Suprapubic skin (tissue), 4 donors: ENCODE results near the gene TARM1. TPM values are rescaled to one million over a fixed set of nuclear protein-coding genes. Genes with fewer than 3 reads are reported as not detected.
"Not testable (repeated sequence)": the region's sequence is repeated elsewhere in the genome, so short reads cannot be mapped to it uniquely, and the experiment has no call there.

Experiments used
- DNase-seq, 2 donors: peaks; one replicate each; pipeline ENCODE4 v3.0.0-alpha.2; 2019; ENCODE audit warnings: low spot score in 2 of 2
- H3K27ac ChIP-seq: fragments of 200-600 bp; sonication (generic); one replicate; pipeline ENCODE4 v1.5.1; 2019
- H3K27me3 ChIP-seq: fragments of 200-600 bp; sonication (generic); one replicate; pipeline ENCODE4 v1.5.1; 2019
- H3K36me3 ChIP-seq: fragments of 200-600 bp; sonication (generic); one replicate; pipeline ENCODE4 v1.5.1; 2019
- H3K4me1 ChIP-seq: fragments of 200-600 bp; sonication (generic); one replicate; pipeline ENCODE4 v1.5.1; 2019
- H3K4me3 ChIP-seq: fragments of 200-600 bp; sonication (generic); one replicate; pipeline ENCODE4 v1.5.1; 2019; ENCODE audit warnings: mild to moderate bottlenecking
- H3K9me3 ChIP-seq: fragments of 200-600 bp; sonication (generic); one replicate; pipeline ENCODE4 v1.5.1; 2019
- EP300 ChIP-seq: sonication (generic); formaldehyde crosslinking; IDR thresholded peaks from one replicate; pipeline ENCODE4 v1.6.1; 2017; ENCODE audit warnings: antibody characterized with exemption
- POLR2A ChIP-seq, 2 donors: fragments of 450-650 bp; IDR thresholded peaks; one replicate each; pipeline ENCODE4 v1.6.1; 2017; ENCODE audit warnings: antibody characterized with exemption in 2 of 2, mild to moderate bottlenecking in 2 of 2, moderate library complexity in 2 of 2
- POLR2AphosphoS5 ChIP-seq, 3 donors: sonication (generic); formaldehyde crosslinking; IDR thresholded peaks; one replicate each; pipeline ENCODE4 v1.6.1; 2017; ENCODE audit warnings: antibody characterized with exemption in 3 of 3
- WGBS: methylation state at CpG from one replicate; pipeline ENCODE4 v1.1.5; 2018; 5-methylcytosine and 5-hydroxymethylcytosine counted together
- total RNA-seq, 4 donors: library from RNA; depleted of rRNA; stranded (reverse); fragments of >200 nt; gene quantifications; one replicate each; pipeline ENCODE4 v1.1.0, GENCODE V29; 2016
- TF ChIP-seq, protein P1 (sequence below), 2 donors: fragments of 200-600 bp in 1 of 2; fragments of 450-650 bp in 1 of 2; sonication (generic) in 1 of 2; IDR thresholded peaks; one replicate each; pipeline ENCODE4 v1.5.1; 2016 to 2019; ENCODE audit warnings: antibody characterized with exemption in 2 of 2, mild to moderate bottlenecking in 1 of 2, moderate library complexity in 1 of 2

TARM1 gene
- total RNA-seq, 4 donors from 2014 or later: not detected

DNA sequence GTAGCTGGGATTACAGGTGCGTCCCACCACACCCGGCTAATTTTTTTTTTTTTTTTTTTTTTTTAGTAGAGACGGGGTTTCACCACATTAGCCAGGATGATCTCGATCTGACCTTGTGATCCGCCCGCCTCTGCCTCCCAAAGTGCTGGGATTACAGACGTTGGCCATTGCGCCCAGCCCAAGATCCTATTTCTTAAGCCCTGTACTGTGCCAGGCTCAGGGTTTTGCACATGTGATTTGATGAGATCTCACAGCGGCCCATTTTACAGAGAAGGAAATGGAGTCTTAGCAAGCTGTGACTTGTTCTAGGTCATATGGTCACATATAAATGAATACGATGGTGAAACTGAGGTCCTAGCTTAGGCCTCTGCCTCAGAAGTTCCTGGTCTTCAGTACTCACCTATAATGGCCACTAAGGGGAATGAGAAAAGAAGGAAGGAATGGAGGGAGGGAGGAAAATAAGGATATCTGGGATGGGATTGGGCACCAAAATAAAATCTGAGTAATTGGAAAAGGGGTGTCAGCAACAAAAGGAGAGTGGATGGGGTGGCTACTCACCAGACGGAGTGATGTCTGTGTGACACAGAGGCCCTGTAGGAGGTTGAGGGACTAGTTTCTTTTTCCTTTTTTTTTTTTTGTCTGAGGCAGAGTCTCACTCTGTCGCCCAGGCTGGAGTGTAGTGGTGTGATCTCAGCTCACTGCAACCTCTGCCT is 18.2 kb upstream of the TARM1 start:
- no peak overlapping the region for H3K27ac ChIP-seq
- no peaks in the 10 kb centered on the region for H3K36me3 ChIP-seq
- no peaks in the 10 kb centered on the region for H3K27me3 ChIP-seq
- DNase-seq: no peak
- H3K9me3 ChIP-seq: no peaks in the 10 kb centered on the region
- TF ChIP-seq POLR2AphosphoS5 (IDR thresholded peaks at IDR 0.05) (no peak), EP300 (no peak), POLR2A (IDR thresholded peaks at IDR 0.05) (no peak)
- TF ChIP-seq, protein P1, sequence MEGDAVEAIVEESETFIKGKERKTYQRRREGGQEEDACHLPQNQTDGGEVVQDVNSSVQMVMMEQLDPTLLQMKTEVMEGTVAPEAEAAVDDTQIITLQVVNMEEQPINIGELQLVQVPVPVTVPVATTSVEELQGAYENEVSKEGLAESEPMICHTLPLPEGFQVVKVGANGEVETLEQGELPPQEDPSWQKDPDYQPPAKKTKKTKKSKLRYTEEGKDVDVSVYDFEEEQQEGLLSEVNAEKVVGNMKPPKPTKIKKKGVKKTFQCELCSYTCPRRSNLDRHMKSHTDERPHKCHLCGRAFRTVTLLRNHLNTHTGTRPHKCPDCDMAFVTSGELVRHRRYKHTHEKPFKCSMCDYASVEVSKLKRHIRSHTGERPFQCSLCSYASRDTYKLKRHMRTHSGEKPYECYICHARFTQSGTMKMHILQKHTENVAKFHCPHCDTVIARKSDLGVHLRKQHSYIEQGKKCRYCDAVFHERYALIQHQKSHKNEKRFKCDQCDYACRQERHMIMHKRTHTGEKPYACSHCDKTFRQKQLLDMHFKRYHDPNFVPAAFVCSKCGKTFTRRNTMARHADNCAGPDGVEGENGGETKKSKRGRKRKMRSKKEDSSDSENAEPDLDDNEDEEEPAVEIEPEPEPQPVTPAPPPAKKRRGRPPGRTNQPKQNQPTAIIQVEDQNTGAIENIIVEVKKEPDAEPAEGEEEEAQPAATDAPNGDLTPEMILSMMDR (IDR thresholded peaks at IDR 0.05): no peak
- peaks cover 33% of the 10 kb centered on the region for H3K4me1 ChIP-seq
- WGBS: 81% methylated on average over 12 of the region's 12 CpGs
- no peak overlapping the region for H3K4me3 ChIP-seq

DNA sequence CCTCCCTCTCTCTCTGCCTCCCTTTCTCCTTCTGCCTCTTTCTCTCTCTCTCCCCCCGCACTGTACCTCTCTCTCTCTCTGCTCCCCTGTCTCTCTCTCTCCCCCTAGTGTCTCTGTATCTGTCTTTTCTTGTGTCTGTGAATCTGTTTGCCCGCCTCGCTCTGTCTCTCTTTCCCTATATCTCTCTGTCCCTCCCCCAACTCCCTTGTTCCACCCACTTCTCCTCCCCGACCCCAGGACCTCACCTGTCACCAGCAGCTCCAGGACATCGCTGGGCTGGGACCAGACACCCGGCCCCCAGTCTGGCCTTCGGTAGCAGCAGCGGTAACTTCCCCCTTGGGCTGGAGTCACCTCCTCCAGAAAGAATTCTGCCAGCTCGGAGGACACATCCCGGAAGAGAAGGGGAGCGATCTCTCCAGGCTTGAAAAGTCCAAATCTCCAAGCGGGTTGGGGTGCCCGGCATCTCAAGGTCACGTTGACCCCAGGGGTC is 15.5 kb upstream of the TARM1 start:
- no peaks in the 10 kb centered on the region for H3K36me3 ChIP-seq
- H3K4me3 ChIP-seq: peak overlapping the region; percentile 53
- peaks cover 19% of the 10 kb centered on the region for H3K4me1 ChIP-seq
- TF ChIP-seq, protein P1 (IDR thresholded peaks at IDR 0.05): peak in 1 of 2 donors; percentile 17
- no peak for TF ChIP-seq POLR2A (IDR thresholded peaks at IDR 0.05)
- WGBS: 8% methylated on average over 13 of the region's 14 CpGs
- peak overlapping the region; percentile 42 for H3K27ac ChIP-seq
- no peak for DNase-seq
- no peaks in the 10 kb centered on the region for H3K9me3 ChIP-seq
- no peaks in the 10 kb centered on the region for H3K27me3 ChIP-seq

DNA sequence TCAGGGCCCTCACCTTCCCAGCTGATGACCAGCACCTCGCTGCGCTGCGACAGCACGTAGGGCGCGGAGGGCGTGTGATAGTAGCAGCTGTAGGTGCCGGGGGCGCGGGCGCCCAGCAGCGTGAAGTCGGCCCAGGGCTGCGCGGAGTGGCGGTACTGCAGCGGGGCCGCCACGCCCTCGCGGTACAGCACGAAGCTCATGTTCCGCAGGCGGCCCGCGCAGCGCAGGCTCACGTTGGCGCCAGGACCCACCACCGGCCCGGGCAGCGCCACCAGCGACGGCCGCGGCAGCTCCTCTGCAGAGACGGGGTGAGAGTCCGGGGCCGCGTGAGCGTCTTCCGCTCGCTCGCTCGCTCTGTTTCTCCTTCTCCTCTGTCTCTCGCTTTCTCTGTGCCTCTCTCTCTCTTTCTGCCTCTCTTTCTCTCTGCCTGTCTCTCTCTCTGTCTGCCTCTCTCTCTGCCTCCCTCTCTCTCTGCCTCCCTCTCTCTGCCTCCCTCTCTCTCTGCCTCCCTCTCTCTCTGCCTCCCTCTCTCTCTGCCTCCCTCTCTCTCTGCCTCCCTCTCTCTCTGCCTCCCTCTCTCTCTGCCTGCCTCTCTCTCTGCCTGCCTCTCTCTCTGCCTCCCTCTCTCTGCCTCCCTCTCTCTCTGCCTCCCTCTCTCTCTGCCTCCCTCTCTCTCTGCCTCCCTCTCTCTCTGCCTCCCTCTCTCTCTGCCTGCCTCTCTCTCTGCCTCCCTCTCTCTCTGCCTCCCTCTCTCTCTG is 14.9 kb upstream of the TARM1 start:
- H3K27ac ChIP-seq: peak overlapping the region; percentile 45
- H3K9me3 ChIP-seq, H3K27me3 ChIP-seq, H3K36me3 ChIP-seq, DNase-seq: not testable (repeated sequence)
- 0% methylated on average over 24 of the region's 46 CpGs for WGBS
- TF ChIP-seq POLR2A (IDR thresholded peaks at IDR 0.05): peak in 1 of 2 donors; percentile 14
- peaks cover 19% of the 10 kb centered on the region for H3K4me1 ChIP-seq
- peak overlapping the region; percentile 53 for H3K4me3 ChIP-seq

DNA sequence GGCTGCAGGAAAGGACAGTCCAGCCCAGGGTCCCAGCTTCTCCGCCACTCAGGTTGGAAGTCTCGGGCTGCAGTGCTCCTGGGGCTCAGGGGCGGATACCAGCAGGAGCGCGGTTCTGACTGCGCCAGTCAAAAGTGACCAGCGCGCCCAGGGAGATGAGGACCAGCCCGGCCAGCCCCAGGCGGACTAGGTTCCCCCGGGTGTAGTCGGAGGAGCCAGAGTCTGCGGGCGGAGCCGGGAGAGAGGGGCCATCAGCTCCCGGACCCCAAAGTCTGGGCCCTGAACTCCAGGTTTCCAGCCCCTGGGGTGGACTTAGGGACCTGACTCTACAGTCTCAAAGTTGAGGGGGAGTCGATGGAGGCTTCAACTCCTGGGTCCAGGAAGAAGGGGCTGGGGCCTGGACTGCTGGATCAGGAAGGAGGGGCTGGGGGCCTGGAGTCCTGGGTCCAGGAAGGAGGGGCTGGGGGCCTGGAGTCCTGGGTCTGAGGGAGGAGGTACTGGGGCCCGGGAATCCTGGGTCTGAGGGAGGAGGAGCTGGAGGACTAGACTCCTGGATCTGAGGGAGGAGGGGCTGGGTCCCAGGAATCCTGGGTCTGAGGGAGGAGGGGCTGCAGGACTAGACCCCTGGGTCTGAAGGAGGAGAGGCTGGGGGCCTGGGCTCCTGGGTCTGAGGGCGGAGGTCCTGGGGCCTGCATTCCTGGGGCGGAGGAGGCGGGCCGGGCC is 14.1 kb upstream of the TARM1 start:
- no peaks in the 10 kb centered on the region for H3K9me3 ChIP-seq
- TF ChIP-seq, protein P1 (IDR thresholded peaks at IDR 0.05): no peak
- TF ChIP-seq EP300 (no peak), POLR2AphosphoS5 (IDR thresholded peaks at IDR 0.05) (no peak), POLR2A (IDR thresholded peaks at IDR 0.05) (no peak)
- H3K36me3 ChIP-seq: no peaks in the 10 kb centered on the region
- no peak overlapping the region for H3K27ac ChIP-seq
- peak overlapping the region; percentile 53 for H3K4me3 ChIP-seq
- WGBS: 86% methylated on average over 14 of the region's 22 CpGs
- DNase-seq: no peak
- peaks cover 19% of the 10 kb centered on the region for H3K4me1 ChIP-seq
- peaks cover under 1% of the 10 kb centered on the region for H3K27me3 ChIP-seq

GRCh38 chr19:54094426-54095000 is 13.3 kb upstream of the TARM1 start:
- H3K4me1 ChIP-seq: peaks cover 19% of the 10 kb centered on the region
- H3K27ac ChIP-seq: no peak overlapping the region
- TF ChIP-seq, protein P1 (IDR thresholded peaks at IDR 0.05): no peak
- TF ChIP-seq POLR2A (IDR thresholded peaks at IDR 0.05) (no peak), EP300 (no peak), POLR2AphosphoS5 (IDR thresholded peaks at IDR 0.05) (no peak)
- H3K36me3 ChIP-seq: no peaks in the 10 kb centered on the region
- WGBS: 86% methylated on average over 17 of the region's 17 CpGs
- DNase-seq: no peak
- peaks cover 4% of the 10 kb centered on the region for H3K27me3 ChIP-seq
- H3K9me3 ChIP-seq: no peaks in the 10 kb centered on the region
- no peak overlapping the region for H3K4me3 ChIP-seq
